H1 (cell line): ENCODE results near the gene TBCA. TPM values are rescaled to one million over a fixed set of nuclear protein-coding genes. Genes with fewer than 3 reads are reported as not detected.

Experiments
- polyA plus RNA-seq, 7 experiments: library from polyadenylated mRNA; depleted of rRNA in 3 of 7; stranded (reverse) in 5 of 7; unstranded in 2 of 7; fragments of >200 nt in 5 of 7; fragments of 200-250 nt in 2 of 7; gene quantifications; 1 replicate in 5 of 7; 2 replicates in 1 of 7; 4 replicates in 1 of 7; pipeline versions ENCODE4 v1.2.1 to v1.2.3, GENCODE V29; 2011 to 2013; ENCODE audit warnings: missing spikeins in 2 of 7, mixed read lengths in 2 of 7
- total RNA-seq: library from RNA; stranded (reverse); fragmentation: NEBNext Ultra II Directional; extraction: Animal tissue kit (Norgen Biotek cat#: 25700); gene quantifications from 2 replicates; pipeline ENCODE4 v1.2.1, GENCODE V29; 2021
- TF ChIP-seq, protein P1 (sequence below): fragments of 300-600 bp; sonication (generic); IDR thresholded peaks from 2 replicates; pipeline ENCODE4 v1.7.1; 2012; ENCODE audit warnings: low read length, moderate library complexity, mild to moderate bottlenecking, inconsistent platforms; ENCODE audit not compliant: insufficient replicate concordance

TBCA gene
- total and polyA plus RNA-seq, 2 of the 8 experiments (the other 6 are each of a cell fraction or from before 2014, with no cell fraction given), result 55.7 to 320 TPM

DNA sequence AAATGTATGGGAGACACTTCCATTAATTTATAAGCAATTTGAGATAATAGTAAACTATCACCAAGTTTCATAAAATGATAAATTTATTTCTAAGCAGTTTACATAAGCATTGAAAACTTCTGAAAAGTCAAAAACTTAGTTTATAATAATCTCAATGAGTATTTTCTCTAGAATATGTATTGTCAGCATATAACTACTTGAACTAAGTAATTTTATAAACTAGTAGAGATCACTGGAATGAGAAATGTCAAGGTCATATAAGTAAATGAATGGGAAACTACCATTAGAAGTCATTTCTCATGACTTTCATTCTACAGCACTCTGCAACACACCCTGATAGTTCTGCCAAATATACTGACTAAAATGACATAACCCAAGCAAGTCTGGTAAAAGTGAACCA, 3.4 kb downstream of the TBCA start (continued):
- TF ChIP-seq, protein P1, sequence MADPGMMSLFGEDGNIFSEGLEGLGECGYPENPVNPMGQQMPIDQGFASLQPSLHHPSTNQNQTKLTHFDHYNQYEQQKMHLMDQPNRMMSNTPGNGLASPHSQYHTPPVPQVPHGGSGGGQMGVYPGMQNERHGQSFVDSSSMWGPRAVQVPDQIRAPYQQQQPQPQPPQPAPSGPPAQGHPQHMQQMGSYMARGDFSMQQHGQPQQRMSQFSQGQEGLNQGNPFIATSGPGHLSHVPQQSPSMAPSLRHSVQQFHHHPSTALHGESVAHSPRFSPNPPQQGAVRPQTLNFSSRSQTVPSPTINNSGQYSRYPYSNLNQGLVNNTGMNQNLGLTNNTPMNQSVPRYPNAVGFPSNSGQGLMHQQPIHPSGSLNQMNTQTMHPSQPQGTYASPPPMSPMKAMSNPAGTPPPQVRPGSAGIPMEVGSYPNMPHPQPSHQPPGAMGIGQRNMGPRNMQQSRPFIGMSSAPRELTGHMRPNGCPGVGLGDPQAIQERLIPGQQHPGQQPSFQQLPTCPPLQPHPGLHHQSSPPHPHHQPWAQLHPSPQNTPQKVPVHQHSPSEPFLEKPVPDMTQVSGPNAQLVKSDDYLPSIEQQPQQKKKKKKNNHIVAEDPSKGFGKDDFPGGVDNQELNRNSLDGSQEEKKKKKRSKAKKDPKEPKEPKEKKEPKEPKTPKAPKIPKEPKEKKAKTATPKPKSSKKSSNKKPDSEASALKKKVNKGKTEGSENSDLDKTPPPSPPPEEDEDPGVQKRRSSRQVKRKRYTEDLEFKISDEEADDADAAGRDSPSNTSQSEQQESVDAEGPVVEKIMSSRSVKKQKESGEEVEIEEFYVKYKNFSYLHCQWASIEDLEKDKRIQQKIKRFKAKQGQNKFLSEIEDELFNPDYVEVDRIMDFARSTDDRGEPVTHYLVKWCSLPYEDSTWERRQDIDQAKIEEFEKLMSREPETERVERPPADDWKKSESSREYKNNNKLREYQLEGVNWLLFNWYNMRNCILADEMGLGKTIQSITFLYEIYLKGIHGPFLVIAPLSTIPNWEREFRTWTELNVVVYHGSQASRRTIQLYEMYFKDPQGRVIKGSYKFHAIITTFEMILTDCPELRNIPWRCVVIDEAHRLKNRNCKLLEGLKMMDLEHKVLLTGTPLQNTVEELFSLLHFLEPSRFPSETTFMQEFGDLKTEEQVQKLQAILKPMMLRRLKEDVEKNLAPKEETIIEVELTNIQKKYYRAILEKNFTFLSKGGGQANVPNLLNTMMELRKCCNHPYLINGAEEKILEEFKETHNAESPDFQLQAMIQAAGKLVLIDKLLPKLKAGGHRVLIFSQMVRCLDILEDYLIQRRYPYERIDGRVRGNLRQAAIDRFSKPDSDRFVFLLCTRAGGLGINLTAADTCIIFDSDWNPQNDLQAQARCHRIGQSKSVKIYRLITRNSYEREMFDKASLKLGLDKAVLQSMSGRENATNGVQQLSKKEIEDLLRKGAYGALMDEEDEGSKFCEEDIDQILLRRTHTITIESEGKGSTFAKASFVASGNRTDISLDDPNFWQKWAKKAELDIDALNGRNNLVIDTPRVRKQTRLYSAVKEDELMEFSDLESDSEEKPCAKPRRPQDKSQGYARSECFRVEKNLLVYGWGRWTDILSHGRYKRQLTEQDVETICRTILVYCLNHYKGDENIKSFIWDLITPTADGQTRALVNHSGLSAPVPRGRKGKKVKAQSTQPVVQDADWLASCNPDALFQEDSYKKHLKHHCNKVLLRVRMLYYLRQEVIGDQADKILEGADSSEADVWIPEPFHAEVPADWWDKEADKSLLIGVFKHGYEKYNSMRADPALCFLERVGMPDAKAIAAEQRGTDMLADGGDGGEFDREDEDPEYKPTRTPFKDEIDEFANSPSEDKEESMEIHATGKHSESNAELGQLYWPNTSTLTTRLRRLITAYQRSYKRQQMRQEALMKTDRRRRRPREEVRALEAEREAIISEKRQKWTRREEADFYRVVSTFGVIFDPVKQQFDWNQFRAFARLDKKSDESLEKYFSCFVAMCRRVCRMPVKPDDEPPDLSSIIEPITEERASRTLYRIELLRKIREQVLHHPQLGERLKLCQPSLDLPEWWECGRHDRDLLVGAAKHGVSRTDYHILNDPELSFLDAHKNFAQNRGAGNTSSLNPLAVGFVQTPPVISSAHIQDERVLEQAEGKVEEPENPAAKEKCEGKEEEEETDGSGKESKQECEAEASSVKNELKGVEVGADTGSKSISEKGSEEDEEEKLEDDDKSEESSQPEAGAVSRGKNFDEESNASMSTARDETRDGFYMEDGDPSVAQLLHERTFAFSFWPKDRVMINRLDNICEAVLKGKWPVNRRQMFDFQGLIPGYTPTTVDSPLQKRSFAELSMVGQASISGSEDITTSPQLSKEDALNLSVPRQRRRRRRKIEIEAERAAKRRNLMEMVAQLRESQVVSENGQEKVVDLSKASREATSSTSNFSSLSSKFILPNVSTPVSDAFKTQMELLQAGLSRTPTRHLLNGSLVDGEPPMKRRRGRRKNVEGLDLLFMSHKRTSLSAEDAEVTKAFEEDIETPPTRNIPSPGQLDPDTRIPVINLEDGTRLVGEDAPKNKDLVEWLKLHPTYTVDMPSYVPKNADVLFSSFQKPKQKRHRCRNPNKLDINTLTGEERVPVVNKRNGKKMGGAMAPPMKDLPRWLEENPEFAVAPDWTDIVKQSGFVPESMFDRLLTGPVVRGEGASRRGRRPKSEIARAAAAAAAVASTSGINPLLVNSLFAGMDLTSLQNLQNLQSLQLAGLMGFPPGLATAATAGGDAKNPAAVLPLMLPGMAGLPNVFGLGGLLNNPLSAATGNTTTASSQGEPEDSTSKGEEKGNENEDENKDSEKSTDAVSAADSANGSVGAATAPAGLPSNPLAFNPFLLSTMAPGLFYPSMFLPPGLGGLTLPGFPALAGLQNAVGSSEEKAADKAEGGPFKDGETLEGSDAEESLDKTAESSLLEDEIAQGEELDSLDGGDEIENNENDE, result no peak
